GM18867 (cell line): ENCODE results near the gene ATXN7L1.
A peak's percentile ranks its signal among the peaks of the same experiment; 100 is the strongest.

Experiments
- ATAC-seq: cut with Tn5 transposase; IDR thresholded peaks from one replicate; pipeline ENCODE4 v1.9.1; 2021; ENCODE audit warnings: mild to moderate bottlenecking, moderate library complexity; ENCODE audit not compliant: unreplicated experiment

Gene ATXN7L1

GRCh38 chr7:105876091-105876963 is at the start of gene ATXN7L1:
Gene ATXN7L1, minus strand, starts transcription at chr7:105876599. Its CDS starts 41 bp downstream, at chr7:105876558.
- peak; percentile 93 for ATAC-seq

- ATAC-seq = no peak
Observed at GRCh38 chr7:105926131-105926530, 49.7 kb upstream of the ATXN7L1 start.

- ATAC-seq = no peak
Observed at GRCh38 chr7:105924945-105925344, 48.5 kb upstream of the ATXN7L1 start.

- ATAC-seq = no peak
Observed at GRCh38 chr7:105920766-105921165, 44.4 kb upstream of the ATXN7L1 start.

GRCh38 chr7:105917659-105918058 is 41.3 kb upstream of the ATXN7L1 start:
- no peak for ATAC-seq

- ATAC-seq = no peak
Observed at GRCh38 chr7:105916603-105917002, 40.2 kb upstream of the ATXN7L1 start.

- ATAC-seq = no peak
Observed at GRCh38 chr7:105913947-105914346, 37.5 kb upstream of the ATXN7L1 start.

GRCh38 chr7:105911961-105912575 is 35.7 kb upstream of the ATXN7L1 start:
- ATAC-seq = no peak

GRCh38 chr7:105910172-105910571 is 33.8 kb upstream of the ATXN7L1 start:
- ATAC-seq = no peak

- no peak for ATAC-seq
Observed at GRCh38 chr7:105909742-105910141, 33.3 kb upstream of the ATXN7L1 start.

GRCh38 chr7:105907129-105907846 is 30.9 kb upstream of the ATXN7L1 start:
- no peak for ATAC-seq

GRCh38 chr7:105906695-105907094 is 30.3 kb upstream of the ATXN7L1 start:
- no peak for ATAC-seq

GRCh38 chr7:105905910-105906568 is 29.6 kb upstream of the ATXN7L1 start:
- ATAC-seq = no peak

- no peak for ATAC-seq
Observed at GRCh38 chr7:105905209-105905909, 29.0 kb upstream of the ATXN7L1 start.

- no peak for ATAC-seq
Observed at GRCh38 chr7:105904064-105904463, 27.7 kb upstream of the ATXN7L1 start.

GRCh38 chr7:105902325-105902911 is 26.0 kb upstream of the ATXN7L1 start:
- ATAC-seq = no peak

- ATAC-seq = no peak
Observed at GRCh38 chr7:105897999-105898398, 21.6 kb upstream of the ATXN7L1 start.

- no peak for ATAC-seq
Observed at GRCh38 chr7:105896407-105896911, 20.1 kb upstream of the ATXN7L1 start.

- no peak for ATAC-seq
Observed at GRCh38 chr7:105894131-105894530, 17.7 kb upstream of the ATXN7L1 start.

- no peak for ATAC-seq
Observed at GRCh38 chr7:105892387-105892786, 16.0 kb upstream of the ATXN7L1 start.
